Cardiac fibroblast (primary cell): ENCODE measurements around the gene RPS6KB2.
A peak's percentile ranks its signal among the peaks of the same experiment; 100 is the strongest.

Source experiments
- DNase-seq, 2 donors: peaks; one replicate each; pipeline versions ENCODE4 v3.0.0 to v3.0.0-alpha.2; 2010; ENCODE audit warnings: low read depth in 2 of 2
- H3K4me3 ChIP-seq, 2 donors: replicated peaks in 1 of 2; 1 replicate in 1 of 2; 2 replicates in 1 of 2; pipeline ENCODE4 v1.5.1; 2011; ENCODE audit warnings: low read depth in 2 of 2, low read length in 2 of 2, mild to moderate bottlenecking in 2 of 2, moderate library complexity in 1 of 2
- TF ChIP-seq, protein P1 (sequence below): IDR thresholded peaks from one replicate; pipeline ENCODE4 v1.5.1; 2011; ENCODE audit warnings: low read depth, mild to moderate bottlenecking, low read length, inconsistent platforms

The RPS6KB2 gene

DNA sequence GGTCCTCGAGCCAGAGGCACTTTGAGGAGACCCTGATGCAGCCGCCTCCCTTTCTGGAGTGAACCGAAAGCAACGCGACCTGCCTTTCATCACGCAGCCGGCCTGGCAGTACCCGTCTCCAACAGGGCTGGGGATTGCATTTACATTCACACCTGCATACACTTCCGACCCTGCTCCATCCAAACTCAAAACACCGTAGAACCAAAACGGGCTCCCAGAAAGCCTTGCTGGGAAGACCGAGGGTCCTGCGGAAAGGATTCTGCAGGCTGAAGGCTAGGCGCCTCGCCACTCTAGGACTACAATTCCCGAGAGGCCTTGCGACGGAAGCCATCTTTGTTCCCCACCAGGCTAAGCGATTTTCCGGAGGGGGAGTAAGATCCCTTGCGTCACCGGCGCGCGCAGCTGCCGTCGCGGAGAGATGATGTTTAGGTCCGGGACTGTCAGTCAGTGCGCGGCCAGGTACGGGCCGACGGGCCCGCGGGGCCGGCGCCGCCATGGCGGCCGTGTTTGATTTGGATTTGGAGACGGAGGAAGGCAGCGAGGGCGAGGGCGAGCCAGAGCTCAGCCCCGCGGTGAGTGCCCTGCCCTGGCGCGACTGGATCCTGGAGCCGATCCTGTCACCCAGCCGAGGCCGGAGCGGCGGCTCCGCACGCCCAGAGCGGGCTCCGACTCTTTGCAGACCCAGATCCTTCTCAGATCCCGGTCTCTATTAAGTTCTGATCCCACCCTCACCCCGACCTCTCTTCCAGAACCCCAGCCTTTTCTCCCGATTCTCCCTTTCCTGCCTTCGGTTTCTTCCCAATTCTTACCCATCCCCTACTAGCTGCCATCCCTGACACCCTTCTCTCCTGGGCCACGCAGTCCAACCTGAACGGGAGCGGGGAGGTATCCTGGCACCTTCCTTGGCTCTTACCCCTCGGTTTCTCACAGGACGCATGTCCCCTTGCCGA, at the start of gene RPS6KB2:
Gene RPS6KB2 (plus strand): TSS at position 443 of the 950 bp plus-strand sequence. CDS start 52 bp downstream, at position 495.
- TF ChIP-seq, protein P1, sequence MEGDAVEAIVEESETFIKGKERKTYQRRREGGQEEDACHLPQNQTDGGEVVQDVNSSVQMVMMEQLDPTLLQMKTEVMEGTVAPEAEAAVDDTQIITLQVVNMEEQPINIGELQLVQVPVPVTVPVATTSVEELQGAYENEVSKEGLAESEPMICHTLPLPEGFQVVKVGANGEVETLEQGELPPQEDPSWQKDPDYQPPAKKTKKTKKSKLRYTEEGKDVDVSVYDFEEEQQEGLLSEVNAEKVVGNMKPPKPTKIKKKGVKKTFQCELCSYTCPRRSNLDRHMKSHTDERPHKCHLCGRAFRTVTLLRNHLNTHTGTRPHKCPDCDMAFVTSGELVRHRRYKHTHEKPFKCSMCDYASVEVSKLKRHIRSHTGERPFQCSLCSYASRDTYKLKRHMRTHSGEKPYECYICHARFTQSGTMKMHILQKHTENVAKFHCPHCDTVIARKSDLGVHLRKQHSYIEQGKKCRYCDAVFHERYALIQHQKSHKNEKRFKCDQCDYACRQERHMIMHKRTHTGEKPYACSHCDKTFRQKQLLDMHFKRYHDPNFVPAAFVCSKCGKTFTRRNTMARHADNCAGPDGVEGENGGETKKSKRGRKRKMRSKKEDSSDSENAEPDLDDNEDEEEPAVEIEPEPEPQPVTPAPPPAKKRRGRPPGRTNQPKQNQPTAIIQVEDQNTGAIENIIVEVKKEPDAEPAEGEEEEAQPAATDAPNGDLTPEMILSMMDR: no peak
- peak within 1 kb of the TSS; percentile 91 to 95 for H3K4me3 ChIP-seq

DNA sequence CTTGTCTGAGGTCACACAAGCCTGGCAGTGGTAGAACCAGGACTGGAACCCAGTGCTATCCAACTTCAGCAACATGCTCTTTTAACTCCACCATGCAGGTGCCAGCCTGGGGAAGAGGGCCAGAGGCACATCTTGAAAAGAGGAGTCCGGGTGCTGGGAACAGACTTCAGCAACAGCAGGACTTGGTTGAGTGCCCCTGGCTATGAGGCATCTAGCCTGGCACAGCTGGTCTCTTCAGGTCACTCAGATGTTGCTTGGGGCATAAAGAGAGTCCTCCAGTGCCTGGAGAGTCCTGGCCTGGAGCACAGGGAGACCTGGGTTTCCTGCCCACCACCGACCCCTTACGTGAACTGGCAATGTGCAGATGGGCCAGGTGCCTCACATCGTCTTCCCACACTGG, 49.8 kb upstream of the RPS6KB2 start:
- TF ChIP-seq, protein P1: no peak
- H3K4me3 ChIP-seq: no peak overlapping the region
- no peak for DNase-seq

More for the DNA sequence above, at the start of gene RPS6KB2:
- peak; percentile 98 for DNase-seq

DNA sequence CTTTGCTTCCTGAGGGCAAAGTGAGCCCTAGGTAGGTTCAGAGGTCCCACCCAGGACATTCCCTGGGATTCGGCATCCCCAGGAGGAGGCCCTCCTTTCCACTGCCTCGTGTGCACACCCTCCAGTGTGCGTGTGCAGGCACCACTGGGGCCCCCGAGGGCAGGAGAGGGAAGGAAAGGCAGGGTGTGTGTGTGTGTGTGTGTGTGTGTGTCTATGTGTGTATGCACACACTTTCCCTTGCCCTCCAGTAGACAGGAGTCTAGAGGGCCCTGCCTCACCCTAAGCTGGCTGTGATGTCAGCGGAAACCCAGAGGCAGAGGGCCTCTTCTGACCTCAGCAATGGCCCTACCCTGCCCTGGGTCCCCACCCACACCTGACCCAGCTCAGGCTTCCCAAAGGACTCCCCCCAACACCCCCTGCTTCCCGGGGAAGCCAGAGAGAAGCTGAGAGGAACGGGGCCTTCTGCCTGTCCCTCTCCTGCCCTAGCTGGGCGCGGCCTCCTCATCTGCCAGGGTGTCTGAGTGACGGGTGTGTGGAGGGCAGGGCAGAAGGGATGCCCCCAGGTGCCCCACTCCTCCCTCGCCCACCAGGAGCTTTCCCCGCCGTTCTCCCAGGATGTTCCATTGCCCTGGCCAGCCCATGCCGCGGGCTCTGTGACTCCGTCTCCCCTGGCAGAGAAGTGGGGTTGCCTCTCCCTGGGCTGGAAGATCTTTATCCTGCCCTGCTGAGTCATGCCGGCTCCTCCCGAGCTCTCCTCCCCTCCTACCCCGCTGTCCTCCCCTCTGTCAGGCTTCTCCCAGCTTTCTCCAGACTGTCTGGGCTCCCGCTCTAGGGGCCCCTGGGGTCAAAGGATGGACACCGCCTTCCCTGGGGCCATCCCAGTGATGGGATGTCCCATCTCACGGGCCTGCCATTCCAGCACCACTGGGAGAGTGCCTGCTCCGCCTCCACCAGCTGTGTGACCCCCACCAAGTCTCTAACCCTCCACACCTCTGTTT, 48.9 kb upstream of the RPS6KB2 start:
- H3K4me3 ChIP-seq: no peak overlapping the region
- TF ChIP-seq, protein P1: no peak
- peak in 1 of 2 donors; percentile 41 for DNase-seq

DNA sequence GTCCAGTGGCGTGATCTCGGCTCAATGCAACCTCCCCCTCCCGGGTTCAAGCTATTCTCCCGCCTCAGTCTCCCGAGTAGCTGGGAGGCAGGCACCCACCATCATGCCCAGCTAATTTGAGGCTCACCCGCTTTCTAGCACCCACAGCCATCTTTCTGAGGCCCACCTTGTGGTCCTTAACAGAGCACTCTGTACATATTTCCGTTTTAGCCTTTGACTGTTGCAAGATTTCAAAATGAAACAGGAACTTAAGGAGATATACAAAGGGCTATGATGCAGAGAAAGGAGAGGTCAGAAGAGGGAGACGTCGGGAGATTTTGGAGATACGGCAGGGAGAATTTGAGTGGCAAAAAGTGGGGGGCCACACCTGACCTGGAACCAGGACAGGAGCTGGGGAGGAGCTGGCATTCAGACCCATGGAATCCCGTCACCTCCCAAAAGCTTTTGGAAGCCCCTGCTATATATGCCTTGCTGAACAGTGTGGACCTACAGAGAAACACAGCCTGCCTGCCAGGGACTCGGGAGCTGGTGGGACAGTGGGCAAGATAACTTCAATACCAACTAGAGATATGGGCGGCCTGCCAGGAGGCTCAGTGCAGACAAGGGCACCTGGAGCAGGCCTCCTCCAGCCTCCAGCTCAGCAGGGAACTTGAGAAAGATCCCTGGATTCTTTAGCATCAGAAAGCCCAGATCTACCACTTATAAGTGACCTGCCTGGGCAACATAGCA, 46.9 kb upstream of the RPS6KB2 start:
- no peak overlapping the region for H3K4me3 ChIP-seq
- TF ChIP-seq, protein P1: no peak
- DNase-seq: no peak

DNA sequence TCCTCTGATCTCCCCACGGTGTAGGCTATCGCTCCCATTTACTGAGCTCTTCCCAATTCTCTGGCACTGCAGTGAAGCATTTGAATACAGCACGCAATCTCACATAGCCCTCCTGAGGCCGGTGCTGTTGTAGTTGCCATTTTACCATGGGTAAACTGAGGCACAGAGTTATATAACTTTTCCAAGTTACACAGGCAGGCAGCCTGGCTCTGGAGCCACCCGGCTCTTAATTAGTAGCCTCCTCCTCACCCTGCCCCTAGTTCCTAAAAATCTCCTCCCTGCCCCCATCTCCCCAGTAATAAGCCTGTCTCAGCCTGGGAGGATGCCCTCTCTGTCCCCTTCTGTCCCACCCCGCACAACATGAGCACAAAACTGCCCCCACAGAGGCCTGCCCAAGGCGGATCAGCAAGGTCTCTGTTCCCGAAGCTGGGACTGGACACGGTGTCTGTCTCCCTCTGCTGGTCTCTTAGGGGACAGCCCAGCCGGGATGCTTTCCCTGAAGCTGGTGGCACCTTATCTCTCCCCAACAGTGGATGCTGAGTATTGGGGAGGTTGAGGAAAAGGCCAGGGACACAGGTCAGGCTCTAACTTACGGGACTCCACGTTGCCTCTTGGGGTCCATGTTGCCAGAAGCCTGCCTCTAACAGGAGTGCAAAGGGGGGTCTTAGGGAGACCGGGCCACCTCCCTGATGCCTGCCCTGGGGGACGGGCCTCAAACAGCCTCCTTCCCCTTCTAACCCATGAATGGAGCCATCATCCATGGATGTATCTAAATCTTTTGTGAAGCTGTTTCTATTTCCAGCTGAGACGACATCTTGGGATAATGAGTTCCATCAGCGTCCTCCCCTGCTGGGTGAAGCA, 45.8 kb upstream of the RPS6KB2 start:
- no peak overlapping the region for H3K4me3 ChIP-seq

More for the DNA sequence above, 45.8 kb upstream of the RPS6KB2 start:
- DNase-seq: peak; percentile 82 to 83
- TF ChIP-seq, protein P1: peak; percentile 100
